Smooth muscle cell (in vitro differentiated cells): Measurements from ENCODE around the gene ADARB1. TPM values are rescaled to one million over a fixed set of nuclear protein-coding genes. Genes with fewer than 3 reads are reported as not detected.

ENCODE experiments used
- DNase-seq: peaks from one replicate; lab custom pipeline; 2025; ENCODE audit not compliant: unreplicated experiment; lab: John Stamatoyannopoulos, UW
- H2AFZ ChIP-seq: fragments of 200-600 bp; sonication (generic); 2 replicates; pipeline ENCODE4 v1.6.0; 2016; ENCODE audit warnings: antibody characterized with exemption, low read depth, mild to moderate bottlenecking
- H3F3A ChIP-seq: fragments of 200-600 bp; sonication (generic); 2 replicates; pipeline ENCODE4 v1.6.0; 2017; ENCODE audit warnings: antibody characterized with exemption, low read depth
- H3K27ac ChIP-seq: fragments of 200-600 bp; sonication (generic); 2 replicates; pipeline ENCODE4 v1.5.1; 2016; ENCODE audit warnings: low read depth, mild to moderate bottlenecking
- H3K27me3 ChIP-seq: fragments of 200-600 bp; sonication (generic); 2 replicates; pipeline ENCODE4 v1.6.1; 2016; ENCODE audit warnings: low read depth, mild to moderate bottlenecking
- H3K36me3 ChIP-seq: fragments of 200-600 bp; sonication (generic); 2 replicates; pipeline ENCODE4 v1.5.1; 2016; ENCODE audit warnings: low read depth
- H3K4me1 ChIP-seq: fragments of 200-600 bp; sonication (generic); 2 replicates; pipeline ENCODE4 v1.5.1; 2016; ENCODE audit warnings: low read depth
- H3K4me2 ChIP-seq: fragments of 200-600 bp; sonication (generic); 2 replicates; pipeline ENCODE4 v1.6.0; 2016; ENCODE audit warnings: mild to moderate bottlenecking
- H3K4me3 ChIP-seq: fragments of 200-600 bp; sonication (generic); 2 replicates; pipeline ENCODE4 v1.5.1; 2016; ENCODE audit warnings: mild to moderate bottlenecking
- H3K79me2 ChIP-seq: fragments of 200-600 bp; sonication (generic); 2 replicates; pipeline ENCODE4 v1.6.0; 2016; ENCODE audit warnings: low read depth, mild to moderate bottlenecking
- H3K9ac ChIP-seq: fragments of 200-600 bp; sonication (generic); 2 replicates; pipeline ENCODE4 v1.6.0; 2016; ENCODE audit warnings: low read depth
- H3K9me3 ChIP-seq: fragments of 200-600 bp; sonication (generic); replicated peaks from 2 replicates; pipeline ENCODE4 v1.5.1; 2016; ENCODE audit warnings: low read depth
- H4K20me1 ChIP-seq: fragments of 200-600 bp; sonication (generic); 2 replicates; pipeline ENCODE4 v1.6.0; 2016; ENCODE audit warnings: low read depth
- CTCF ChIP-seq: fragments of 200-600 bp; sonication (generic); IDR thresholded peaks from 2 replicates; pipeline ENCODE4 v1.5.1; 2017; ENCODE audit warnings: borderline replicate concordance, mild to moderate bottlenecking, antibody characterized with exemption; ENCODE audit not compliant: insufficient read depth, poor library complexity, severe bottlenecking
- WGBS: methylation state at CpG from one replicate; pipeline ENCODE4 v1.1.7; 2016; ENCODE audit warnings: low lambda C conversion rate; 5-methylcytosine and 5-hydroxymethylcytosine counted together
- polyA plus RNA-seq: library from polyadenylated mRNA; unstranded; fragments of >200 nt; fragmentation: Nextera tagmentation; extraction: Ambion mirVana; gene quantifications from 2 replicates; pipeline ENCODE4 v1.2.1, GENCODE V29; 2016
- total RNA-seq: library from RNA; depleted of rRNA; stranded (reverse); fragments of >200 nt; gene quantifications from 2 replicates; pipeline ENCODE4 v1.2.3, GENCODE V29; 2014

Gene ADARB1
- total and polyA plus RNA-seq, 2 experiments from 2014 or later: 25.6 to 28.9 TPM

DNA sequence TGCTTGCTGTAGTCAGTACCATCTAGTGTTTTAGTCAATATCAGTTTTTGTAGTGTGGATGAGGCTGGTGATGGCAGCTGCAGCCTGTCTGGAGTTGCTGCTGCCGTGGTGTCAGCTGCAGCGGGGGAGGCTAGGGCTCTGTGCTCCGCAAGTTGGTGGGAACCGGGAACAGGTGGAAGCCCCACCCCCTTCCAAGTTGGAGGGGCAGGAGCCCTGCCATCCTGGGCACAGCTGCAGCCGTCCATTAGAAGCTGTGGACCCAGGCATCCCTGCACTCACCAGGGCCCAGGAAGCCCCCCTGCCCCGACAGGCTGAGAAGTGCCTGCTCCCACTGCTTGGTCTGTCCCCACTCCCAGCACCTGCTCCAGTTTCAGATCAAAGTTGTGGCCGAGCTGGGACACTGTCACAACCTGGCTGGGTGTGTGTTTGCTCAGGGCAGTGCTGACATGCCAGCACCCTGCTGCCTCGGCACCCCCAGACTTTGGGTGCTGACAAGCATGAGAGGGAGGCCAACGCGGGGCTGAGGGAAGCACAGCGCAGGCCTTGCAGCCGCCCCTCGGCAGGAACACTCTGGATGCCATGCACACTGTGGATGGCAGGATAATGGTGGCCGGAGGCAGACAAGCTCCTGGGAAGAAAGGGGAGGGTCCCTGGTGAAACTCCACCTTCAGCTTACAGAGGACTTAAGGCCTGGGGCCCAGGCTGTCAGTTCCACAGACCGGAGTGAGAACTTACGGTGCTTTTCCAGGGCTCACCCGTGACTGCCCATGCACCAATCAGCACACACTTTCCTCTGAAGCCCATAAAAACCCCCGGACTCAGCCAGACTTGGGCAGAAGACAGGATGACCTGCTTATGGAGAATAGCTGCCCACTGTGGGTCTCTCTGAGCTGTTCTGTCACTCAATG is 86.9 kb downstream of the ADARB1 start:
- Histone ChIP-seq H3F3A (no peaks in the 10 kb centered on the region), H3K36me3 (no peaks in the 10 kb centered on the region), H3K9me3 (no peaks in the 10 kb centered on the region), H2AFZ (no peak overlapping the region), H3K27me3 (no peaks in the 10 kb centered on the region), H3K27ac (no peak overlapping the region), H4K20me1 (peaks cover 17% of the 10 kb centered on the region), H3K4me3 (no peak overlapping the region), H3K4me2 (no peak overlapping the region), H3K4me1 (peaks cover 14% of the 10 kb centered on the region), H3K79me2 (no peaks in the 10 kb centered on the region), H3K9ac (no peak overlapping the region)
- no peak for TF ChIP-seq CTCF
- WGBS: 72% methylated on average over 18 of the region's 18 CpGs
- DNase-seq: no peak

DNA sequence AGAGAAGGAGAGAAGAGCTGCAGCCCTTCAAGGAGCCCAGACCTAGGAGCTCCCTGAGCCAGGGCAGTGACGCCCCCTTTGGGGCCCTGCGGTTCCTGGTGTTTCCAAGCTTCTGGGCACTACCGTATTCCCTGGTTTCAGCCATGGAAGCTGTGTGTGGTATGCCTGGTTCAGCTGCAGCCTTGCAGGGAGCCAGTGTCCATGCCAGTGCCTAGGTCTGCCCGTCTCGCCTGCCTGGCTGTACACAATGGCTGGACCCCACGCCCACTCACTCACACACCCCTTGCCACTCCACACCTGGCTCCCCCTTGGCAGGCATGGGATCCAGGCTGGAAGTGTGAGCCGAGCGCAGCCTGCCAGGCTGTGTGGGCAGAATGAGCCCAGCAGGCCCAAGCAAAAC is 87.7 kb downstream of the ADARB1 start:
- H3K9ac ChIP-seq: no peak overlapping the region
- no peaks in the 10 kb centered on the region for H3K9me3 ChIP-seq
- H3K79me2 ChIP-seq: no peaks in the 10 kb centered on the region
- DNase-seq: no peak
- H3K27me3 ChIP-seq: no peaks in the 10 kb centered on the region
- no peak overlapping the region for H3K4me2 ChIP-seq
- H3K36me3 ChIP-seq: no peaks in the 10 kb centered on the region
- TF ChIP-seq CTCF: no peak
- H3K4me1 ChIP-seq: peaks cover 14% of the 10 kb centered on the region
- WGBS: 75% methylated on average over 8 of the region's 8 CpGs
- no peak overlapping the region for H3K27ac ChIP-seq
- peaks cover 25% of the 10 kb centered on the region for H4K20me1 ChIP-seq
- no peaks in the 10 kb centered on the region for H3F3A ChIP-seq
- H2AFZ ChIP-seq: no peak overlapping the region
- no peak overlapping the region for H3K4me3 ChIP-seq

DNA sequence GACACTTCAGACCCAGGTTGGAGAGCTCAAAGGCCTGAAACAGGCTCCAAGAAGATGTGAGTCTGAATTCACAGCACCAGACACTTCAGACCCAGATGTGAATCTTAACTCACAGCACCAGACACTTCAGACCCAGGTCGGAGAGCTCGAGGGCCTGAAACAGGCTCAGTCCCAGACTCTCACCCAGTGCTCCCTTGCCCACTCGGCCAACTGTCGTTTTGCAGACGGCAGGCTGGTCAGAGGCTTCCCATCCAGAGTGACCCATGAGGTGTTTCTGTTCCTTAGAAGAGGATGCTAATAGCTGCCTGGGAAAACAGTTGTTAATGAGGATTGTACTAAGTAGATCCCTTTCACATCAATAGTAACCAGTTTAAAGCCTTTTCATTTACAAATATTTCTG is 88.4 kb downstream of the ADARB1 start:
- Histone ChIP-seq H3K79me2 (peaks cover 1% of the 10 kb centered on the region), H3K4me1 (peaks cover 14% of the 10 kb centered on the region), H3F3A (no peaks in the 10 kb centered on the region), H3K4me2 (no peak overlapping the region), H3K9me3 (no peaks in the 10 kb centered on the region), H3K9ac (no peak overlapping the region), H3K27ac (peak overlapping the region; percentile 12), H2AFZ (no peak overlapping the region), H4K20me1 (peaks cover 27% of the 10 kb centered on the region), H3K4me3 (no peak overlapping the region), H3K27me3 (no peaks in the 10 kb centered on the region), H3K36me3 (no peaks in the 10 kb centered on the region)
- WGBS: 96% methylated on average over 5 of the region's 5 CpGs
- no peak for TF ChIP-seq CTCF
- DNase-seq: no peak
